K562 (cell line): ENCODE measurements around the gene ACAT2. TPM values are rescaled to one million over a fixed set of nuclear protein-coding genes. Genes with fewer than 3 reads are reported as not detected.

Source experiments
- ATAC-seq: fragments of 200-7000 bp; cut with Tn5 transposase; 3 replicates; pipeline ENCODE4 v1.9.1; 2020; ENCODE audit warnings: moderate library complexity
- BruUV-seq: library from RNA; stranded (reverse); fragments of 400-500 nt; replicated peaks from 2 replicates; lab custom pipeline; 2021; lab: Mats Ljungman, UMichigan
- CTCF ChIA-PET: fragments of 300-600 bp; formaldehyde crosslinking; extraction: SDS; loops from one replicate; lab custom pipeline; 2021; ENCODE audit warnings: low intra/inter-chr PET ratio; lab: Yijun Ruan, JAX
- POLR2A ChIA-PET: fragments of 300-600, 350-650 bp; sonication (Branson Sonifier 250); formaldehyde crosslinking; extraction: SDS; loops from one replicate; lab custom pipeline; 2021; ENCODE audit warnings: antibody characterized with exemption, inconsistent platforms; lab: Yijun Ruan, JAX
- DNase-seq, 4 experiments: peaks; one replicate each; pipeline versions ENCODE4 v3.0.0 to v3.0.0-alpha.2; 2011 to 2018; ENCODE audit warnings: low spot score in 3 of 4, mixed read lengths in 3 of 4; ENCODE audit errors: extremely low read depth in 1 of 4
- FAIRE-seq: peaks from 2 replicates; lab custom pipeline; 2011; peaks lifted over from hg19 to GRCh38; lab: Jason Lieb, UNC
- H2AFZ ChIP-seq: 2 replicates; pipeline ENCODE4 v1.6.0; 2011; ENCODE audit warnings: low read depth, low read length, control low read depth, inconsistent platforms
- H3K27ac ChIP-seq: fragments of 200-600 bp; 3 replicates; pipeline ENCODE4 v1.8.0; 2011; ENCODE audit warnings: low read depth, mild to moderate bottlenecking, control low read depth, inconsistent platforms, low read length, moderate library complexity, mixed read lengths; ENCODE audit errors: extremely low read depth
- H3K27me3 ChIP-seq, 2 experiments: fragments of 300-600 bp in 1 of 2; 2 replicates in 1 of 2; 3 replicates in 1 of 2; pipeline versions ENCODE4 v1.6.0 to v1.8.0; 2011; ENCODE audit warnings: inconsistent platforms in 2 of 2, low read length in 2 of 2, mild to moderate bottlenecking in 1 of 2, mixed read lengths in 1 of 2, moderate library complexity in 1 of 2; ENCODE audit not compliant: control insufficient read depth in 2 of 2, insufficient read depth in 2 of 2
- H3K36me3 ChIP-seq: fragments of 300-600 bp; 3 replicates; pipeline ENCODE4 v1.8.0; 2011; ENCODE audit warnings: mild to moderate bottlenecking, low read length, inconsistent platforms; ENCODE audit not compliant: control insufficient read depth, insufficient read depth
- H3K4me1 ChIP-seq, 2 experiments: fragments of 200-600 bp in 1 of 2; replicated peaks in 1 of 2; 2 replicates in 1 of 2; 3 replicates in 1 of 2; pipeline versions ENCODE4 v1.5.1 to v1.8.0; 2011; ENCODE audit warnings: inconsistent platforms in 2 of 2, low read length in 2 of 2, mild to moderate bottlenecking in 1 of 2, mixed read lengths in 1 of 2, moderate library complexity in 1 of 2; ENCODE audit not compliant: control insufficient read depth in 2 of 2, insufficient read depth in 2 of 2
- H3K4me2 ChIP-seq: 2 replicates; pipeline ENCODE4 v1.6.1; 2011; ENCODE audit warnings: low read length, control low read depth, inconsistent platforms, mixed read lengths; ENCODE audit not compliant: insufficient read depth
- H3K4me3 ChIP-seq: fragments of 200-600 bp; sonication (generic), shearing (Covaris generic); 2 replicates; pipeline ENCODE4 v1.5.1; 2016; ENCODE audit warnings: control low read depth, inconsistent platforms
- H3K79me2 ChIP-seq: fragments of 200-600 bp; 3 replicates; pipeline ENCODE4 v1.8.0; 2011; ENCODE audit warnings: low read length, inconsistent platforms; ENCODE audit not compliant: control insufficient read depth, insufficient read depth
- H3K9ac ChIP-seq, 2 experiments: 2 replicates each; pipeline versions ENCODE4 v1.6.0 to v1.6.1; 2011; ENCODE audit warnings: low read depth in 2 of 2, low read length in 2 of 2, control low read depth in 1 of 2, inconsistent platforms in 1 of 2, mild to moderate bottlenecking in 1 of 2, mixed read lengths in 1 of 2; ENCODE audit not compliant: insufficient read depth in 1 of 2
- H3K9me1 ChIP-seq: one replicate; pipeline ENCODE4 v1.6.0; 2011; ENCODE audit warnings: inconsistent platforms, mild to moderate bottlenecking, low read length, moderate library complexity; ENCODE audit not compliant: control insufficient read depth, insufficient read depth
- H3K9me3 ChIP-seq: replicated peaks from 2 replicates; pipeline ENCODE4 v1.5.1; 2011; ENCODE audit warnings: low read depth, low read length, inconsistent platforms; ENCODE audit not compliant: control insufficient read depth, insufficient read depth
- H4K20me1 ChIP-seq: replicated peaks from 2 replicates; pipeline ENCODE4 v1.6.1; 2011; ENCODE audit warnings: low read length, inconsistent platforms, mixed read lengths; ENCODE audit not compliant: control insufficient read depth, insufficient read depth
- CEBPG ChIP-seq, 3 experiments: fragments of 200-800 bp in 1 of 3; sonication (Bioruptor generic) in 1 of 3; sonication (generic) in 1 of 3; formaldehyde crosslinking in 1 of 3; IDR thresholded peaks in 2 of 3; conservative IDR thresholded peaks in 1 of 3; 2 replicates each; pipeline versions ENCODE4 v1.6.1 to v1.8.0; 2016 to 2022; ENCODE audit warnings: missing compliant biosample characterization in 2 of 3, missing genetic modification characterization in 2 of 3, mild to moderate bottlenecking in 1 of 3, missing genetic modification reagents in 1 of 3
- JUN ChIP-seq, 2 experiments: sonication (generic) in 1 of 2; formaldehyde crosslinking in 1 of 2; IDR thresholded peaks; 2 replicates each; pipeline versions ENCODE4 v1.6.1 to v1.8.0; 2012 to 2022; ENCODE audit warnings: borderline replicate concordance in 2 of 2, mild to moderate bottlenecking in 2 of 2, improper control_type of control experiment in 1 of 2, low read depth in 1 of 2, low read length in 1 of 2, missing genetic modification reagents in 1 of 2
- KAT8 ChIP-seq: fragments of 450-650 bp; IDR thresholded peaks from 2 replicates; pipeline ENCODE4 v1.6.1; 2016; ENCODE audit warnings: low read depth, mild to moderate bottlenecking
- KLF1 ChIP-seq: fragments of 450-650 bp; IDR thresholded peaks from 2 replicates; pipeline ENCODE4 v1.6.1; 2016; ENCODE audit warnings: missing genetic modification characterization, missing compliant biosample characterization
- RBM34 ChIP-seq: fragments of 200-400 bp; formaldehyde crosslinking; IDR thresholded peaks from 2 replicates; pipeline ENCODE4 v1.6.1; 2018; ENCODE audit warnings: low read length, borderline replicate concordance; ENCODE audit not compliant: insufficient read depth
- TEAD2 ChIP-seq: fragments of 450-650 bp; IDR thresholded peaks from 2 replicates; pipeline ENCODE4 v1.6.1; 2016; ENCODE audit warnings: missing genetic modification characterization, control low read depth, missing compliant biosample characterization
- TFAM ChIP-seq: fragments of 250-450 bp; sonication (Bioruptor Pico); conservative IDR thresholded peaks from 2 replicates; pipeline ENCODE4 v1.5.0; 2021; ENCODE audit warnings: mild to moderate bottlenecking, moderate library complexity
- ZEB2 ChIP-seq: fragments of 450-650 bp; IDR thresholded peaks from 2 replicates; pipeline ENCODE4 v1.6.1; 2016
- ZNF589 ChIP-seq: fragments of 200-800 bp; sonication (Bioruptor generic); IDR thresholded peaks from 2 replicates; pipeline ENCODE4 v1.6.1; 2016; ENCODE audit warnings: low read depth, missing genetic modification characterization, missing compliant biosample characterization
- ZNF644 ChIP-seq: fragments of 200-800 bp; sonication (Bioruptor generic); IDR thresholded peaks from 2 replicates; pipeline ENCODE4 v1.6.1; 2016; ENCODE audit warnings: low read depth, missing genetic modification characterization, missing compliant biosample characterization
- WGBS: fragments of 100-300 bp; shearing (Covaris generic); methylation state at CpG from one replicate; pipeline ENCODE4 v1.1.6; 2016; ENCODE audit warnings: low coverage, mixed read lengths; ENCODE audit not compliant: insufficient coverage; ENCODE audit errors: missing lambda C conversion rate; 5-methylcytosine and 5-hydroxymethylcytosine counted together
- in situ Hi-C: fragments of 300-500 bp; cut with MboI; formaldehyde crosslinking; loops from 4 replicates; pipeline ENCODE4 v1.15.0; 2018; ENCODE audit warnings: inconsistent platforms, mixed read lengths
- intact Hi-C: fragments of 100-400 bp; cut with micrococcal nuclease; formaldehyde crosslinking; loops from 2 replicates; pipeline ENCODE4 v1.14.2; 2022
- polyA plus RNA-seq, 8 experiments: library from polyadenylated mRNA; depleted of rRNA in 4 of 8; stranded (reverse) in 5 of 8; unstranded in 3 of 8; fragments of >200 nt; fragmentation: Nextera tagmentation in 2 of 8; fragmentation: Illumina TruSeq in 1 of 8; extraction: Ambion mirVana in 2 of 8; extraction: Trizol in 1 of 8; gene quantifications; 2 replicates each; pipeline versions ENCODE4 v1.2.1 to v1.2.3, GENCODE V29; 2011 to 2014; ENCODE audit warnings: inconsistent platforms in 1 of 8, missing spikeins in 1 of 8
- total RNA-seq, 7 experiments: library from RNA; depleted of rRNA in 6 of 7; stranded (reverse); fragments of >200 nt in 6 of 7; fragmentation: Illumina TruSeq in 2 of 7; extraction: Trizol in 2 of 7; gene quantifications; 2 replicates each; pipeline versions ENCODE4 v1.2.1 to v1.2.3, GENCODE V29; 2011 to 2021; ENCODE audit warnings: low replicate concordance in 1 of 7
- TF ChIP-seq, protein P1 (sequence below), 3 experiments: IDR thresholded peaks in 2 of 3; conservative IDR thresholded peaks in 1 of 3; 2 replicates each; pipeline ENCODE4 v1.5.1; 2011 to 2012; ENCODE audit warnings: low read length in 3 of 3, mild to moderate bottlenecking in 3 of 3, control low read depth in 2 of 3, improper control_type of control experiment in 1 of 3, inconsistent platforms in 1 of 3, low read depth in 1 of 3, mixed read lengths in 1 of 3, moderate library complexity in 1 of 3; ENCODE audit not compliant: insufficient read depth in 2 of 3

Gene ACAT2
- total and polyA plus RNA-seq, 9 of the 15 experiments (the other 6 are each of a cell fraction or from before 2014, with no cell fraction given): 63.0 to 309 (median 144) TPM

DNA sequence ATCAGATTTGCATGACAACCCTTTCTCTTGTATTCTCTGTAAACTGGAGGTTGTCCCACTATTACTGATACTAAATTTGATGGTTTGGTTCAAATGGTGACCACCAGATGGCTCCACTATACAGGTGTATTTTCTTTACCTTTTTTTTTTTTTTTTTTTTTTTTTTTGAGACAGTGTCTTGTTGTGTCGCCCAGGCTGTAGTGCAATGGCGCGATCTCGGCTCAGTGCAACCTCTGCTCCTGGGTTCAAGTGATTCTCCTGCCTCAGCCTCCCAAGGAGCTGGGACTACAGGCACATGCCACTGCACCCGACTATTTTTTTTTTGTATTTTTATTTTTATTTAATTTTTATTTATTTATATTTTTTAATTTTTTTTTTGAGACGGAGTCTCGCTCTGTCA lies 41.1 kb upstream of the ACAT2 start:
- H3K9me1 ChIP-seq: no peaks in the 10 kb centered on the region
- H3K36me3 ChIP-seq: peaks cover 11% of the 10 kb centered on the region; the same call in 2 of the 3 replicates
- DNase-seq (peak; percentile 51 to 67 (median 55)), FAIRE-seq (no peak), ATAC-seq (peak; percentile 42)
- H4K20me1 ChIP-seq: no peaks in the 10 kb centered on the region
- no peak overlapping the region for H2AFZ ChIP-seq
- H3K4me1 ChIP-seq: peaks cover 6 to 23% of the 10 kb centered on the region in 2 experiments
- ChIA-PET POLR2A (interaction anchor here (0.6 to 1.5 kb wide), 5 partner anchors 8 to 69 kb away, joined by 3 to 5 read pairs (median 4); partner anchors contain the start of gene TCP1), CTCF (interaction anchor here (0.6 to 1.5 kb wide), 2 partner anchors 62 to 132 kb away, joined by 4 read pairs; no protein-coding TSS in a partner anchor)
- H3K9ac ChIP-seq: no peak overlapping the region
- no peak overlapping the region for H3K27ac ChIP-seq
- 67% methylated on average over 7 of the region's 7 CpGs for WGBS
- no peak overlapping the region for H3K4me2 ChIP-seq
- intact Hi-C loops: loop anchor here (5.0 to 10.0 kb wide), 2 partner anchors 132 to 254 kb away; no protein-coding TSS in a partner anchor
- no peaks in the 10 kb centered on the region for H3K27me3 ChIP-seq
- H3K9me3 ChIP-seq: peaks cover 5% of the 10 kb centered on the region; the same call in 1 of the 2 replicates
- BruUV-seq: no TSS peak
- H3K4me3 ChIP-seq: no peak overlapping the region
- in situ Hi-C loops: no loop called here
- peaks cover 35% of the 10 kb centered on the region for H3K79me2 ChIP-seq
- TF ChIP-seq JUN (IDR thresholded peaks at IDR 0.05; ENCODE audit: borderline replicate concordance, low read depth, low read length) (no peak), JUN (CRISPR knock-in tag; IDR thresholded peaks at IDR 0.05; ENCODE audit: borderline replicate concordance) (no peak), KAT8 (no peak), ZNF589 (CRISPR knock-in tag) (no peak), ZEB2 (peak; percentile 71), TFAM (CRISPR knock-in tag) (no peak), TEAD2 (tag) (no peak), RBM34 (no peak), ZNF644 (tag) (no peak), CEBPG (CRISPR knock-in tag; IDR thresholded peaks at IDR 0.05) (no peak), CEBPG (tag; conservative IDR thresholded peaks at IDR 0.05 in 1 of 2, IDR thresholded peaks at IDR 0.05 in 1 of 2) (no peak), KLF1 (tag) (no peak)
- TF ChIP-seq, protein P1, sequence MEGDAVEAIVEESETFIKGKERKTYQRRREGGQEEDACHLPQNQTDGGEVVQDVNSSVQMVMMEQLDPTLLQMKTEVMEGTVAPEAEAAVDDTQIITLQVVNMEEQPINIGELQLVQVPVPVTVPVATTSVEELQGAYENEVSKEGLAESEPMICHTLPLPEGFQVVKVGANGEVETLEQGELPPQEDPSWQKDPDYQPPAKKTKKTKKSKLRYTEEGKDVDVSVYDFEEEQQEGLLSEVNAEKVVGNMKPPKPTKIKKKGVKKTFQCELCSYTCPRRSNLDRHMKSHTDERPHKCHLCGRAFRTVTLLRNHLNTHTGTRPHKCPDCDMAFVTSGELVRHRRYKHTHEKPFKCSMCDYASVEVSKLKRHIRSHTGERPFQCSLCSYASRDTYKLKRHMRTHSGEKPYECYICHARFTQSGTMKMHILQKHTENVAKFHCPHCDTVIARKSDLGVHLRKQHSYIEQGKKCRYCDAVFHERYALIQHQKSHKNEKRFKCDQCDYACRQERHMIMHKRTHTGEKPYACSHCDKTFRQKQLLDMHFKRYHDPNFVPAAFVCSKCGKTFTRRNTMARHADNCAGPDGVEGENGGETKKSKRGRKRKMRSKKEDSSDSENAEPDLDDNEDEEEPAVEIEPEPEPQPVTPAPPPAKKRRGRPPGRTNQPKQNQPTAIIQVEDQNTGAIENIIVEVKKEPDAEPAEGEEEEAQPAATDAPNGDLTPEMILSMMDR (IDR thresholded peaks at IDR 0.05 in 2 of 3, conservative IDR thresholded peaks at IDR 0.05 in 1 of 3; ENCODE audit: insufficient read depth in 2 of 3, low read depth in 1 of 3, low read length in 3 of 3): peak; percentile 21 to 59 (median 41); a peak in 4 of 6 replicates
